GM12872 (cell line): Measurements from ENCODE around the gene TTC39A.

Experiments
- TF ChIP-seq, protein P1 (sequence below): IDR thresholded peaks from 3 replicates; pipeline ENCODE4 v1.5.1; 2011; ENCODE audit warnings: low read depth, mild to moderate bottlenecking, low read length, moderate library complexity; ENCODE audit not compliant: insufficient read depth

The TTC39A gene

DNA sequence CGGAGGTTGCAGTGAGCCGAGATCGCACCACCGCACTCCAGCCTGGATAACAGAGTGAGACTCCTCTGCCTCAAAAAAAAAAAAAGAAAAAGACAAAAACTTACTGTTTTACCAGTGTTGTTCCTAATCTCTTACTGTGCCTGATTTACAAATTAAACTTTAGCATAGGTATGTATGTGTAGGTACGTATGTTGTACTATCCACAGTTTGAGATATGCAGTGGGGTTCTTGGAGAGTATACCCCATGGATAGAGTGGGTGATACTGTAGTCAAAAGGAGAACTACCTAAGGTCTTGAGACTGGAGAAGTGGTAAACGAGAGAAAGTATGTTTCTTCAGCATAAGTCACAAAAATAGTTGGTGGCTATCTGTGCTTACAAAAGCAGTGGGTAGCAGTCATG, 55.7 kb downstream of the TTC39A start:
- TF ChIP-seq, protein P1, sequence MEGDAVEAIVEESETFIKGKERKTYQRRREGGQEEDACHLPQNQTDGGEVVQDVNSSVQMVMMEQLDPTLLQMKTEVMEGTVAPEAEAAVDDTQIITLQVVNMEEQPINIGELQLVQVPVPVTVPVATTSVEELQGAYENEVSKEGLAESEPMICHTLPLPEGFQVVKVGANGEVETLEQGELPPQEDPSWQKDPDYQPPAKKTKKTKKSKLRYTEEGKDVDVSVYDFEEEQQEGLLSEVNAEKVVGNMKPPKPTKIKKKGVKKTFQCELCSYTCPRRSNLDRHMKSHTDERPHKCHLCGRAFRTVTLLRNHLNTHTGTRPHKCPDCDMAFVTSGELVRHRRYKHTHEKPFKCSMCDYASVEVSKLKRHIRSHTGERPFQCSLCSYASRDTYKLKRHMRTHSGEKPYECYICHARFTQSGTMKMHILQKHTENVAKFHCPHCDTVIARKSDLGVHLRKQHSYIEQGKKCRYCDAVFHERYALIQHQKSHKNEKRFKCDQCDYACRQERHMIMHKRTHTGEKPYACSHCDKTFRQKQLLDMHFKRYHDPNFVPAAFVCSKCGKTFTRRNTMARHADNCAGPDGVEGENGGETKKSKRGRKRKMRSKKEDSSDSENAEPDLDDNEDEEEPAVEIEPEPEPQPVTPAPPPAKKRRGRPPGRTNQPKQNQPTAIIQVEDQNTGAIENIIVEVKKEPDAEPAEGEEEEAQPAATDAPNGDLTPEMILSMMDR = no peak

DNA sequence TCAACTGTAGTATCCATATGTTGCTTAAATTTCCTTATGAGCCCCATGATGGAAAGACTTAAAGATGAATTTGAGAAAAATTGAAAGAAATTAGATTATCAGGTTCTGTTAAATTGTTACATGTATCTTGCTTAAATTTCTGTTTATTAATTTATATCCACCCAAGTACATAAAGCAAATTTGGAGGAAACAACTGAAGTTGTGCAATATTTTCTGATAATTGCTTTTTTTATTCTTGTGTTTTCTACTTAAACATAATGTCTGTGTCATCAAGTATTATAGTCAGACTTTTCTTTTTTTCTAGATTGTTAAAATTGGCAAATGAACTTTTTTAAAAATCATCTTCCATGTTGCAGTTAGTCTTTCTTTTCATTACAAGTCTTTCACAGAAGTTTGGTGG, 57.4 kb downstream of the TTC39A start:
- TF ChIP-seq, protein P1 = no peak

DNA sequence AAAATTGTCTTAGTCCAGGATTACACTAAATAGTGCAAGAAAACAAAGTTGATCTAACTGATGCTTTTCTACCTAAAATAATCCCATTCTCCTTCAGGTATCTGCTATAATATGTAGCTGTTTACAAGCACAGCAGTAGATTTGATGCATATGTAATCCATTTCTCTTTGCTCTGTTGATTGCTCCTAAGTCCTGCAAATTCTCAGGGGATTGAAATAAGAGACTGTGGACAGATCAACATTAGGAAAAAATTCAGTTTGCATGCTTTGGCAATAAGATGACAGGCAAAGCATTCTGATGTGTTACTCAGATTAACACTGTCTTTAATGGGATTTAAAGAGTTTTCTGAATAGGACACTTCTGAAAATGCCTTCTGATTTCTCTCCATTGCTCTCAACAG, 59.6 kb downstream of the TTC39A start:
- TF ChIP-seq, protein P1 = no peak

DNA sequence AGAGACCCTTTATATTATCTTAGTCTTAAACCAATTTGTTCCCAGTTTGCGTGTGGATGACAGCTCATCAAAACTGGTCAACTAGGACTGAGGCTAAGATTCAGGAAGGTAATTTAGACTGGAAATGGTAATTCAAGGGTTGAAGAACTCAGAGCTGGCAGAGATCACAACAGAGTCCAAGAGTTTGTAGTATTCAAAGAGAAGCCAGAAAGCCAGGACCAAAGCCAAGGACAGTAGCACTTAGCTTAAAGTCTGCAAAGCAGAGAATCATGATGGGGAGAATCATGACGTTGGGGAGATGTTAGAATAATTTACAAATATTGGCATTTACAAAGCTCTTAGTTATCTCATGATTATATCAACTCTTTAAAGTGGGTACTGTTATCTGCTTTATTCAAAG, 61.7 kb downstream of the TTC39A start:
- TF ChIP-seq, protein P1 = no peak

DNA sequence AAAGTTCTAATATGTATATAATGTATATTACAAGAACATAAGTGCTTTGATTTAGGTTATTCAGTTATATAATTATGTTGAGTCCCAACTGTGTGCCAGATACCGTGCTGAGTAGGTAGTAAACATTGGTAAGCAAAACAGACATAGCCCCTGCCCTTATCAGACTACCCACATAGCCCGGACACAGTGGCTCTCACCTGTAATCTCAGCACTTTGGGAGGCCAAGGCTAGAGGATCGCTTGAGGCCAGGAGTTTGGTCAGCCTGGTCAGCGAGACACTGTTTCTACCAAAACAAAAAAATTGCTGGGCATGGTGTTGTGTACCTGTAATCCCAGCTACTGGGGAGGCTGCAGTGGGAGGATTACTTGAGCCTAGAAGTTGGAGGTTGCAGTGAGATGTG, 63.6 kb downstream of the TTC39A start:
- TF ChIP-seq, protein P1 = no peak

DNA sequence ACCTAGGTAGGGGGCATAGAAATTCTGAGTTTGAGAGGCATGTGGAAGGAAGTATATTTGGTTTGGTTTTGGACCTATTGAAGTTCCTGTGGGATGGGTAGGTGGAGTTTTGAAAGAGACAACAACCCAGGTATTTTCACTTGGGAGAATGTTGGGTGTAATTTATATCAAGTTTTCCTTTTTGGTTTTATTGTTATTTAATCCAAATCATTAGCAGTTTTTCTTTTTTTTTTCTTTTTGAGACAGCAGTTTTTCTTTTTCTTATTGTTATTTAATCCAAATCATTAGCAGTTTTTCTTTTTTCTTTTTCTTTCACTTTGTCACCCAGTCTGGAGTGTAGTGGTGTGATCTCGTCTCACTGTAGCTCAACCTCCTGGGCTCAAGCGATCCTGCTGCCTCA, 64.2 kb downstream of the TTC39A start:
- TF ChIP-seq, protein P1 = no peak

DNA sequence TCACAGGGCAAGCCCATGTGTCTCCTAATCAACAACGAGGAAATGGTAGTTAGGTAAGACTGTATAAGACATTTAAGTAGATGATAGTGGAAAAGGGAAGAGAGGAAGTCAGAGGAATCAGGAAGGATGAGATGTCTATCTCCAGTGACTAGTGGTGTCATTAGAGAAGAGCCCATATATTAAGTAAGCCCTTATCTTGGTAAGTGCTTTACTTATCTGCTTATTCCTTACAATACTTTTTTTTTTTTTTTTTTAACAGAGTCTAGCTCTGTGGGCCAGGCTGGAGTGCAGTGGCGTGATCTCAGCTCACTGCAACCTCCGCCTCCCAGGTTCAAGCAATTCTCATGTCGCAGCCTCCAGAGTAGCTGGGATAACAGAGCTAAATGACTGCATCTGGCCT, 64.7 kb downstream of the TTC39A start:
- TF ChIP-seq, protein P1 = no peak

DNA sequence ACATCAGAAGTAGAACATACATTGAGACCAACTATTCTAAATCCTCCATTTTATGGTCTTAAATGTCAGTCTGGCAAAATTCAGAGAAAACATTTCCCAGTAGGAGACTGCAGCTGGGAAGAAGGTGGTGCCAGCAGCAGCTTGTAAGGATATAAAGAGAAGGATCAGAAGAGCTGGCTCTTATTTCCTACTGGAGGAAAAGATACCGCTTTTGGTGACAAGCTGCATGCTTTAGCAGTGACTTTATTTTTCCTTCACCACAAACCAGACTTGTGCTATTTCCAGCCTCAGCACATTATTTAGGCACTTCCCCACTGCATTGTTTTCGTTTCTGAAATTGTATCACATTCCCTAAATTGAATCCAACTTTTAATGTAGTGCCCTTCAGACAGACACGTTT, 65.9 kb downstream of the TTC39A start:
- TF ChIP-seq, protein P1 = no peak
